GM10266 (cell line): Measurements from ENCODE around the gene GLTP.

Experiments used
- DNase-seq: peaks from one replicate; pipeline ENCODE4 v3.0.0; 2012; ENCODE audit errors: extremely low spot score
- TF ChIP-seq, protein P1 (sequence below): IDR thresholded peaks from 2 replicates; pipeline ENCODE4 v1.5.1; 2012; ENCODE audit warnings: mild to moderate bottlenecking, low read depth; ENCODE audit not compliant: control insufficient read depth, insufficient read depth; ENCODE audit errors: missing control alignments

Gene GLTP

DNA sequence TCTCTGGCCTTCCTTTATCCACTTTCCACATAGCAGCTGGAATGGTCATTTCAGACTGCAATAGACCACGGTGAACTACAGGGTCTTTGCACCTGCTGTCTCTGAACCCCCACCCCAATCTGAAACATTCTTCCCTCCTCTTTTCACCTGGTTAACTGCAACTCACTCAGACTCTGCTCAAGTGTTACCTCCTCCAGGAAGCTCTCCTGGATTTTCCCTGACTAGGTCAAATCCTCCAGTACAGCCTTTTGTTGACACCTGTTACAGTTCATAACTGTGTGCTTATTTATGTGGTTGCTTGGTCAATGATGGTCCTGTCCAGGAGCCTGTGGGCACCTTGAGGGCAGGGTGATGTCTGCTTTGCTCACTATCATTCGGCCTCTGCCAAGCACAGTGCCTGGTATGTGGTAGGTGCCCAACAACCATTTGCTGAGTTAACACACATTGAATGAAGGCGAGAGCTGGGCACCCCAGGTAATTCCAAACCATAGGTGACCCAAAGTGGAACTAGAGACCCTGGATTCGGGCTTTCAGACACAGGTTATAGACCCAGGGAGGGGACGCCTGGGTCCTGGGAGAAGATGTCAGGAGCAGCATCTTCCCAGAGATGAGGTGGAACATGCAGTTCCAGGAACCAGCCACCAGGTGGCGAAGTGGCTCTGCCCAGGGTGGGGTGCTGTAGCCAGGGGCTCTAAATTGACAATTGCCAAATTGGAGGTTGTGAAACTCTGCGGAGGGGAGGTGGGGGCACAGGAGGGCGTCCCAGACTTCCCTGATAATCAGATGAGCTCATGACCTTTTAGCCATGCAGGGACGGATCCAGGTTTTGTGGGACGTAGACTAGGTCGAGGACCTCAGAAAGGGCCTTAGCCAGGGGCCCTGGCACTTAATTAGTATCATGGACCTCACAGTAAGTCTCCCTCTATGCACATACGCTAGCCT is 75.2 kb downstream of the GLTP start:
- TF ChIP-seq, protein P1, sequence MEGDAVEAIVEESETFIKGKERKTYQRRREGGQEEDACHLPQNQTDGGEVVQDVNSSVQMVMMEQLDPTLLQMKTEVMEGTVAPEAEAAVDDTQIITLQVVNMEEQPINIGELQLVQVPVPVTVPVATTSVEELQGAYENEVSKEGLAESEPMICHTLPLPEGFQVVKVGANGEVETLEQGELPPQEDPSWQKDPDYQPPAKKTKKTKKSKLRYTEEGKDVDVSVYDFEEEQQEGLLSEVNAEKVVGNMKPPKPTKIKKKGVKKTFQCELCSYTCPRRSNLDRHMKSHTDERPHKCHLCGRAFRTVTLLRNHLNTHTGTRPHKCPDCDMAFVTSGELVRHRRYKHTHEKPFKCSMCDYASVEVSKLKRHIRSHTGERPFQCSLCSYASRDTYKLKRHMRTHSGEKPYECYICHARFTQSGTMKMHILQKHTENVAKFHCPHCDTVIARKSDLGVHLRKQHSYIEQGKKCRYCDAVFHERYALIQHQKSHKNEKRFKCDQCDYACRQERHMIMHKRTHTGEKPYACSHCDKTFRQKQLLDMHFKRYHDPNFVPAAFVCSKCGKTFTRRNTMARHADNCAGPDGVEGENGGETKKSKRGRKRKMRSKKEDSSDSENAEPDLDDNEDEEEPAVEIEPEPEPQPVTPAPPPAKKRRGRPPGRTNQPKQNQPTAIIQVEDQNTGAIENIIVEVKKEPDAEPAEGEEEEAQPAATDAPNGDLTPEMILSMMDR = peak; percentile 86
- DNase-seq = peak; percentile 85

- TF ChIP-seq, protein P1 = no peak
- no peak for DNase-seq
Observed at GRCh38 chr12:109803678-109804077, 76.7 kb downstream of the GLTP start.

DNA sequence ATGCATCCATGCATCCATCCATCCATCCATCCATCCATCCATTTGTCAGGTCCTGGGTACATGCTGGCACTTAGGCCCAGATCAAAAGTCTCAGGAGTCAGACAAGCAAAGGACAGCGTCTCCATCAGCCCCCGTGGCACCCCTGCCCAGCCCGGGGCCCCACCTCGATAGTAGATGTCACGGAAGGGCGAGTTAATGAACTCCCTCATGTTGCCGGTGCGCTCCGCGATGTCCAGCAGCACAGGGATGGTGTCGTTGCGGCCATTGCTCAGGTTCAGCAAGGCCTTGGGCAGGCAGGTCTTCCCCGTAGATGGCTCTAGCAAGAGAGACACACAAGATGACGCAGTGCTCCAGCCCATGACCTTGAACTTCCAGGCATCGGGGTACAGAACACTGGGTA is 77.5 kb downstream of the GLTP start:
- TF ChIP-seq, protein P1 = no peak
- no peak for DNase-seq
